Activated CD8-positive, alpha-beta T cell treated with anti-CD3 and anti-CD28 coated beads for 36 hours (primary cell): ENCODE measurements around the gene MMP2. TPM values are rescaled to one million over a fixed set of nuclear protein-coding genes. Genes with fewer than 3 reads are reported as not detected.
A peak's percentile ranks its signal among the peaks of the same experiment; 100 is the strongest.

ENCODE experiments used
- ATAC-seq: fragments of 200-7000 bp; cut with Tn5 transposase; one replicate; pipeline ENCODE4 v1.10.0; 2021; ENCODE audit warnings: mild to moderate bottlenecking, moderate library complexity
- CTCF ChIA-PET: fragments of 350-600 bp; sonication (Branson Sonifier 250); formaldehyde crosslinking; loops from one replicate; lab custom pipeline; 2021; ENCODE audit warnings: antibody characterized with exemption; lab: Charles Lee
- POLR2A ChIA-PET: fragments of 350-600 bp; sonication (Branson Sonifier 250); formaldehyde crosslinking; loops from one replicate; lab custom pipeline; 2021; ENCODE audit warnings: antibody characterized with exemption; lab: Charles Lee
- DNase-seq: peaks from one replicate; pipeline ENCODE4 v3.0.0-alpha.2; 2020
- H3K27ac Mint-ChIP-seq: one replicate; pipeline ENCODE4 v1.8.0; 2021; ENCODE audit warnings: mild to moderate bottlenecking, mixed read lengths
- H3K27me3 Mint-ChIP-seq: one replicate; pipeline ENCODE4 v1.8.0; 2021; ENCODE audit warnings: mixed read lengths
- H3K36me3 Mint-ChIP-seq: one replicate; pipeline ENCODE4 v1.8.0; 2021; ENCODE audit warnings: low read depth, mixed read lengths
- H3K4me1 Mint-ChIP-seq: one replicate; pipeline ENCODE4 v1.8.0; 2021; ENCODE audit warnings: low read depth, mixed read lengths
- H3K4me3 Mint-ChIP-seq: one replicate; pipeline ENCODE4 v1.8.0; 2021; ENCODE audit warnings: mild to moderate bottlenecking, moderate library complexity, mixed read lengths
- H3K9me3 Mint-ChIP-seq: one replicate; pipeline ENCODE4 v1.8.0; 2021; ENCODE audit warnings: mixed read lengths
- intact Hi-C: fragments of 100-400 bp; cut with micrococcal nuclease; formaldehyde crosslinking; loops from one replicate; pipeline ENCODE4 v1.10.0; 2022
- total RNA-seq, 2 experiments: library from RNA; stranded (reverse); gene quantifications; one replicate each; pipeline ENCODE4 v1.2.3, GENCODE V29; 2021
- TF ChIP-seq, protein P1 (sequence below): fragments of 200-600 bp; IDR thresholded peaks from one replicate; pipeline ENCODE4 v1.8.0; 2022; ENCODE audit warnings: antibody characterized with exemption, mild to moderate bottlenecking

The MMP2 gene
- total RNA-seq, 2 experiments from 2014 or later = not detected

DNA sequence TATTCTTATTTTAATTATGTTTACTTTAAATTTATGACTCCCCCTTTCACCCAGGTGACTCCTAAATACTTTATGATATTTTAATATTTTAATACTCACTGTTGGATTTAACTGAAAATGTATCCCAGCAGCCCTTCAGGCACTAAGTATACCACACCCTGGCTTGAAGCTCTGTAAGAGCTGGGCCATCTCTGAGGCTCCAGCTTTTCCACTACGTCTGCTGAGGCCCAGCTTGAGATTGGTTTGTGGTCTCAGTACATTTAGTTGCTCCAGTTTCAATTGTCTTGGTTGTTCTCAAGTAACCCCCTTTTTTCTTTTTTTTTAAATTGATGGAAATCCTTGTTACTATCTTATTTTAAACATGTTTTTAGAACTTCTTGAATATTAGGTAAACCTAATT, 60.5 kb downstream of the MMP2 start:
- no peak for ATAC-seq
- Mint-ChIP-seq H3K4me1 (no peaks in the 10 kb centered on the region), H3K27me3 (no peaks in the 10 kb centered on the region), H3K4me3 (no peak overlapping the region), H3K9me3 (no peaks in the 10 kb centered on the region), H3K36me3 (no peaks in the 10 kb centered on the region), H3K27ac (no peak overlapping the region)
- TF ChIP-seq, protein P1, sequence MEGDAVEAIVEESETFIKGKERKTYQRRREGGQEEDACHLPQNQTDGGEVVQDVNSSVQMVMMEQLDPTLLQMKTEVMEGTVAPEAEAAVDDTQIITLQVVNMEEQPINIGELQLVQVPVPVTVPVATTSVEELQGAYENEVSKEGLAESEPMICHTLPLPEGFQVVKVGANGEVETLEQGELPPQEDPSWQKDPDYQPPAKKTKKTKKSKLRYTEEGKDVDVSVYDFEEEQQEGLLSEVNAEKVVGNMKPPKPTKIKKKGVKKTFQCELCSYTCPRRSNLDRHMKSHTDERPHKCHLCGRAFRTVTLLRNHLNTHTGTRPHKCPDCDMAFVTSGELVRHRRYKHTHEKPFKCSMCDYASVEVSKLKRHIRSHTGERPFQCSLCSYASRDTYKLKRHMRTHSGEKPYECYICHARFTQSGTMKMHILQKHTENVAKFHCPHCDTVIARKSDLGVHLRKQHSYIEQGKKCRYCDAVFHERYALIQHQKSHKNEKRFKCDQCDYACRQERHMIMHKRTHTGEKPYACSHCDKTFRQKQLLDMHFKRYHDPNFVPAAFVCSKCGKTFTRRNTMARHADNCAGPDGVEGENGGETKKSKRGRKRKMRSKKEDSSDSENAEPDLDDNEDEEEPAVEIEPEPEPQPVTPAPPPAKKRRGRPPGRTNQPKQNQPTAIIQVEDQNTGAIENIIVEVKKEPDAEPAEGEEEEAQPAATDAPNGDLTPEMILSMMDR = no peak
- no peak for DNase-seq
- ChIA-PET CTCF (interaction anchor here (5.1 kb wide), 1 partner anchor 75 kb away, joined by 17 read pairs; no protein-coding TSS in a partner anchor), POLR2A (no interaction called here)
- intact Hi-C loops = no loop called here

DNA sequence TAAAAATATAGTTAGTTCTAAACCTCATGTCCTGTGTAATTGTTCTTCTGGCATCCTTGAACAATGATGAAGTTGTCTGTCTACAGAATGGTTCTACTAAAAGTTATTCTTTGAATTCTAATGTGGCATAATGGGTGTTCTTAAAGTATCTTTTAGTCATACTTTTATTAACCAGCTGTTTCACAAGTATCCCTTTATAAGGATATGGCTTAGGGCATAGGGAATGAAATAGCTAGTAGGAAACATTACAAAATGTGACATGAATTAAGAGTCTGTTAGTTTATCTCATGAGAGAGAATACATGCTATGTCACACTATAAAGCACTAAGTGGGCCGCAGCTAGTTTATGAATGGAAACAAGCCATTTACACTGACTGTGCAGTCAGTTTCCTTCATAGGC, 61.2 kb downstream of the MMP2 start:
- intact Hi-C loops = no loop called here
- DNase-seq (no peak), ATAC-seq (no peak)
- no peak overlapping the region for H3K4me3 Mint-ChIP-seq
- H3K27ac Mint-ChIP-seq = no peak overlapping the region
- CTCF ChIA-PET = interaction anchor here (1.2 kb wide), 1 partner anchor 75 kb away, joined by 7 read pairs; no protein-coding TSS in a partner anchor
- TF ChIP-seq, protein P1 = no peak
- POLR2A ChIA-PET = no interaction called here
- H3K9me3 Mint-ChIP-seq = no peaks in the 10 kb centered on the region
- no peaks in the 10 kb centered on the region for H3K27me3 Mint-ChIP-seq
- no peaks in the 10 kb centered on the region for H3K4me1 Mint-ChIP-seq
- no peaks in the 10 kb centered on the region for H3K36me3 Mint-ChIP-seq

DNA sequence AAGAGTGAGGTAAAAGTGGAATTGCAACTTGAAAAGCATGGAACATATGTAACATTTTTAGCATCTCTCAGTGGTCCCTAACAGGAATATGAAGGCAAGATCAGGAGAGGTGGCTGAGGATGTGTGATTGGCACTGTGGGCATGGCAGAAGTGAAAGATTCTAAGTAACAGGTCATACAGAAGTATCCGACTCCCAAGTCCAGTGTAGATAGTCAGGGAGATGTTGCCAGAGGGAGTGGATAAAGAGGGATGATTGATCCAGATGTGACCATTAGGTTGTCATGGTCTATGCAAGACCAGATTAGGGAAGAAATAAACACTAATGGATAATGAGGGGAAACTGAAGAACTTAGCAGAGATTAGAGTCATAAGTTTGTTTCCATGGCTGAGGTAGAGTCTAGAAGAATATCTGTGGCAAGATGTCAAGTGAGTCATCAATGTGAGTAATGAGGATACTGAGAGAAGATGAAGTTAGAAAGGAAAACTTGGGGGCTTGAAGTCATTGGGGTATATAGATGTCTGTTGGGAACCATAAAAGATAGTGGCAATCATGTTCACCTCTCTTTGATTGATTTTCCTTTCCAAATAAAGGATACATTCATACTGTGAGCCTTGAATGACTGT, 63.6 kb downstream of the MMP2 start:
- DNase-seq = no peak
- Mint-ChIP-seq H3K27ac (no peak overlapping the region), H3K27me3 (no peaks in the 10 kb centered on the region), H3K4me1 (no peaks in the 10 kb centered on the region), H3K36me3 (no peaks in the 10 kb centered on the region), H3K9me3 (no peaks in the 10 kb centered on the region), H3K4me3 (no peak overlapping the region)
- CTCF ChIA-PET = interaction anchor here (1.3 kb wide), 1 partner anchor 78 kb away, joined by 3 read pairs; no protein-coding TSS in a partner anchor
- intact Hi-C loops = loop anchor here (2.0 kb wide), 1 partner anchor 78 kb away; no protein-coding TSS in a partner anchor
- TF ChIP-seq, protein P1 = no peak
- POLR2A ChIA-PET = no interaction called here
- ATAC-seq = peak; percentile 39

DNA sequence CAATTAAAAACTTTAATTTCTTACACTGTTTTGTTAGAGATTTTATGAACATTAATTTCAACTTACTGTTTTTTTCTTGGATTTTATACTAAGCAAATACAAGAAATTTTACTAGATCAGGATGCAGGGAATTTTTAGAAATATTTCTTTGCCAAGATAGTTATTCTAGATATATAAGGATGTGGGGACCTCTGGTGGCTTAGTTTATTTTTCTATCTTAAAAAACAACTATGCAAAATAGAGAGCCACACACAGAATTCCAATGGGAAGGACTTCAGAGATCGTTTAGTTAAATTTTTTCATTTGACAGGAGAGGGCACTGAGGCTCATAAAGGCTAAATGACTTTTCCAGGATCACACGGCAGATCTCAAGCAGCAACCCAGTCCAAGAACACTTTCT, 64.5 kb downstream of the MMP2 start:
- no peak for DNase-seq
- TF ChIP-seq, protein P1 = no peak
- ChIA-PET POLR2A (no interaction called here), CTCF (interaction anchor here (2.3 kb wide), 1 partner anchor 79 kb away, joined by 15 read pairs; no protein-coding TSS in a partner anchor)
- no peaks in the 10 kb centered on the region for H3K9me3 Mint-ChIP-seq
- ATAC-seq = no peak
- no peaks in the 10 kb centered on the region for H3K36me3 Mint-ChIP-seq
- H3K27me3 Mint-ChIP-seq = no peaks in the 10 kb centered on the region
- no peaks in the 10 kb centered on the region for H3K4me1 Mint-ChIP-seq
- intact Hi-C loops = loop anchor here (2.0 kb wide), 1 partner anchor 79 kb away; no protein-coding TSS in a partner anchor
- H3K4me3 Mint-ChIP-seq = no peak overlapping the region
- no peak overlapping the region for H3K27ac Mint-ChIP-seq

DNA sequence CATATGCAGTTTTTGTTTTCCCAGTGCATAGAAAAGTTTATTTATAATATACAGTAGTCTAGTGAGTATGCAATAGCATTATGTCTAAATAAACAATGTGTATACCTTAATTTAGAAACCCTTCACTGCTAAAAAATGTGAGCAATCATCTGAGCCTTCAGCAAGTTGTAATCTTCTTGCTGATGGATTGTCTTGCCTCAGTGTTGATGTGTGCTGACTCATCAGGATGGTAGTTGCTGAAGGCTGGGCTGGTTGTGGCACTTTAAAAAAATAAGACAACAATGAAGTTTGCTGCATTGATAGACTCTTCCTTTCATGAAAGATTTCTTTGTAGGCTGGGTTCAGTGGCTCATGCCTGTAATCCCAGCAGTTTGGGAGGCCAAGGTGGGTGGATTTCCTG, 73.6 kb downstream of the MMP2 start:
- DNase-seq (no peak), ATAC-seq (no peak)
- Mint-ChIP-seq H3K4me1 (no peaks in the 10 kb centered on the region), H3K27me3 (peaks cover 10% of the 10 kb centered on the region), H3K27ac (no peak overlapping the region), H3K36me3 (no peaks in the 10 kb centered on the region), H3K4me3 (no peak overlapping the region), H3K9me3 (no peaks in the 10 kb centered on the region)
- POLR2A ChIA-PET = no interaction called here
- TF ChIP-seq, protein P1 = no peak
- CTCF ChIA-PET = no interaction called here
- intact Hi-C loops = no loop called here
